GM12878 (cell line): ENCODE data around the gene WDR18. TPM values are rescaled to one million over a fixed set of nuclear protein-coding genes. Genes with fewer than 3 reads are reported as not detected.
A peak's percentile ranks its signal among the peaks of the same experiment; 100 is the strongest.

Experiments
- ATAC-seq: fragments of 200-7000 bp; cut with Tn5 transposase; 3 replicates; pipeline ENCODE4 v1.9.1; 2020; ENCODE audit warnings: mild to moderate bottlenecking, moderate library complexity
- BruUV-seq: library from RNA; stranded (reverse); fragments of 400-500 nt; replicated peaks from 2 replicates; lab custom pipeline; 2021; lab: Mats Ljungman, UMichigan
- CTCF ChIA-PET: fragments of 300-600 bp; sonication (Branson Sonifier 250); formaldehyde crosslinking; extraction: SDS; loops from one replicate; lab custom pipeline; 2021; ENCODE audit warnings: inconsistent platforms; lab: Yijun Ruan, JAX
- POLR2A ChIA-PET: fragments of 350-600 bp; formaldehyde crosslinking; extraction: SDS; loops from one replicate; lab custom pipeline; 2021; ENCODE audit warnings: inconsistent platforms; lab: Charles Lee
- RAD21 ChIA-PET: fragments of 300-600 bp; sonication (Branson Sonifier 250); formaldehyde crosslinking; loops from one replicate; lab custom pipeline; 2023; ENCODE audit warnings: antibody characterized with exemption; ENCODE audit not compliant: unreplicated experiment; lab: Charles Lee
- SMC1A ChIA-PET: fragments of 300-600 bp; sonication (Branson Sonifier 250); formaldehyde crosslinking; loops from one replicate; lab custom pipeline; 2023; ENCODE audit not compliant: unreplicated experiment, uncharacterized antibody; lab: Charles Lee
- DNase-seq: peaks from one replicate; pipeline ENCODE4 v3.0.0-alpha.2; 2011; ENCODE audit warnings: low read depth, low spot score
- FAIRE-seq: peaks from 3 replicates; lab custom pipeline; 2011; peaks lifted over from hg19 to GRCh38; lab: Jason Lieb, UNC
- H2AFZ ChIP-seq: 2 replicates; pipeline ENCODE4 v1.6.0; 2011; ENCODE audit warnings: low read depth, low read length, control low read depth; ENCODE audit not compliant: control insufficient read depth
- H3K27ac ChIP-seq: 2 replicates; pipeline ENCODE4 v1.5.1; 2011; ENCODE audit warnings: control low read depth; ENCODE audit not compliant: control insufficient read depth, insufficient read depth
- H3K27me3 ChIP-seq, 2 experiments: replicated peaks in 1 of 2; 2 replicates each; pipeline versions ENCODE4 v1.6.0 to v1.6.1; 2011; ENCODE audit warnings: low read length in 1 of 2; ENCODE audit not compliant: control insufficient read depth in 2 of 2, insufficient read depth in 2 of 2
- H3K36me3 ChIP-seq, 2 experiments: 2 replicates each; pipeline ENCODE4 v1.5.1; 2011; ENCODE audit warnings: low read length in 1 of 2; ENCODE audit not compliant: control insufficient read depth in 2 of 2, insufficient read depth in 2 of 2
- H3K4me1 ChIP-seq: 2 replicates; pipeline ENCODE4 v1.6.1; 2011; ENCODE audit warnings: mild to moderate bottlenecking, low read length, moderate library complexity, mixed read lengths; ENCODE audit not compliant: control insufficient read depth, insufficient read depth
- H3K4me2 ChIP-seq: 2 replicates; pipeline ENCODE4 v1.6.0; 2011; ENCODE audit warnings: control low read depth; ENCODE audit not compliant: control insufficient read depth, insufficient read depth
- H3K4me3 ChIP-seq: fragments of 200-600 bp; sonication (generic); 2 replicates; pipeline ENCODE4 v1.5.1; 2016
- H3K79me2 ChIP-seq: 2 replicates; pipeline ENCODE4 v1.6.0; 2011; ENCODE audit warnings: low read length; ENCODE audit not compliant: control insufficient read depth, insufficient read depth
- H3K9ac ChIP-seq: 2 replicates; pipeline ENCODE4 v1.8.0; 2011; ENCODE audit warnings: low read length, control low read depth, mixed read lengths; ENCODE audit not compliant: control insufficient read depth, insufficient read depth
- H3K9me3 ChIP-seq: replicated peaks from 3 replicates; pipeline ENCODE4 v1.5.1; 2011; ENCODE audit warnings: mild to moderate bottlenecking, low read length; ENCODE audit not compliant: control insufficient read depth, insufficient read depth
- H4K20me1 ChIP-seq: 2 replicates; pipeline ENCODE4 v1.6.0; 2011; ENCODE audit not compliant: control insufficient read depth, insufficient read depth
- ATF3 ChIP-seq: IDR thresholded peaks from 2 replicates; pipeline ENCODE4 v1.6.1; 2011; ENCODE audit warnings: low read depth, mild to moderate bottlenecking, low read length, moderate library complexity, borderline replicate concordance; ENCODE audit errors: extremely low read depth
- EGR1 ChIP-seq, 2 experiments: IDR thresholded peaks; 1 replicate in 1 of 2; 2 replicates in 1 of 2; pipeline ENCODE4 v1.6.1; 2011 to 2012; ENCODE audit warnings: low read depth in 2 of 2, low read length in 2 of 2, borderline replicate concordance in 1 of 2, mild to moderate bottlenecking in 1 of 2, moderate library complexity in 1 of 2
- IKZF1 ChIP-seq: fragments of 450-650 bp; conservative IDR thresholded peaks from 2 replicates; pipeline ENCODE4 v1.6.1; 2017; ENCODE audit warnings: antibody characterized with exemption, mild to moderate bottlenecking
- MTA2 ChIP-seq: fragments of 450-650 bp; IDR thresholded peaks from 2 replicates; pipeline ENCODE4 v1.6.1; 2016; ENCODE audit warnings: low read depth, mild to moderate bottlenecking, moderate library complexity
- PAX8 ChIP-seq: fragments of 450-650 bp; IDR thresholded peaks from 2 replicates; pipeline ENCODE4 v1.6.1; 2017; ENCODE audit warnings: mild to moderate bottlenecking, moderate library complexity
- POLR2A ChIP-seq: IDR thresholded peaks from 2 replicates; pipeline ENCODE4 v1.6.1; 2011; ENCODE audit warnings: low read depth, mild to moderate bottlenecking, low read length
- RBBP5 ChIP-seq: fragments of 200-600 bp; sonication (generic); conservative IDR thresholded peaks from 2 replicates; pipeline ENCODE4 v1.6.1; 2016
- RFX5 ChIP-seq: IDR thresholded peaks from 2 replicates; pipeline ENCODE4 v1.6.1; 2011; ENCODE audit warnings: low read depth, low read length, improper control_type of control experiment
- SRF ChIP-seq, 2 experiments: IDR thresholded peaks; 2 replicates each; pipeline ENCODE4 v1.6.1; 2011; ENCODE audit warnings: low read depth in 2 of 2, low read length in 2 of 2, mild to moderate bottlenecking in 1 of 2, moderate library complexity in 1 of 2
- WRNIP1 ChIP-seq: IDR thresholded peaks from 2 replicates; pipeline ENCODE4 v1.6.1; 2011; ENCODE audit warnings: low read depth, low read length, improper control_type of control experiment, borderline replicate concordance
- YY1 ChIP-seq: IDR thresholded peaks from 2 replicates; pipeline ENCODE4 v1.6.1; 2011; ENCODE audit warnings: low read depth, mild to moderate bottlenecking, low read length
- ZNF687 ChIP-seq: fragments of 450-650 bp; IDR thresholded peaks from 2 replicates; pipeline ENCODE4 v1.6.1; 2017; ENCODE audit warnings: mild to moderate bottlenecking, moderate library complexity
- WGBS: methylation state at CpG from one replicate; pipeline ENCODE4 v1.1.6; 2016; ENCODE audit warnings: low lambda C conversion rate; ENCODE audit not compliant: insufficient replicate concordance, insufficient coverage; ENCODE audit errors: missing lambda C conversion rate; 5-methylcytosine and 5-hydroxymethylcytosine counted together
- in situ Hi-C: fragments of 300-500 bp; cut with MboI; formaldehyde crosslinking; loops from 9 replicates; pipeline ENCODE4 v1.14.3; 2018; ENCODE audit warnings: mixed read lengths
- intact Hi-C: fragments of 100-400 bp; cut with micrococcal nuclease; formaldehyde crosslinking; loops from one replicate; pipeline ENCODE4 v1.14.2; 2022; ENCODE audit not compliant: unreplicated experiment
- polyA plus RNA-seq, 11 experiments: library from polyadenylated mRNA; depleted of rRNA in 4 of 11; unstranded in 6 of 11; stranded (reverse) in 5 of 11; fragments of >200 nt; fragmentation: Nextera tagmentation in 4 of 11; fragmentation: Illumina TruSeq in 1 of 11; extraction: Ambion mirVana in 4 of 11; extraction: Trizol in 1 of 11; gene quantifications; 1 replicate in 1 of 11; 2 replicates in 10 of 11; pipeline versions ENCODE4 v1.2.1 to v1.2.3, GENCODE V29; 2011 to 2016; ENCODE audit warnings: inconsistent platforms in 2 of 11, missing spikeins in 2 of 11, low read depth in 1 of 11
- total RNA-seq, 4 experiments: library from RNA; depleted of rRNA in 3 of 4; stranded (reverse); fragments of >200 nt in 3 of 4; fragmentation: Illumina TruSeq in 1 of 4; extraction: Trizol in 1 of 4; gene quantifications; 2 replicates each; pipeline versions ENCODE4 v1.2.1 to v1.2.3, GENCODE V29; 2013 to 2021

Gene WDR18
- total and polyA plus RNA-seq, 10 of the 15 experiments (the other 5 are each of a cell fraction or from before 2014, with no cell fraction given), result 3.0 to 206 (median 62.3) TPM

DNA sequence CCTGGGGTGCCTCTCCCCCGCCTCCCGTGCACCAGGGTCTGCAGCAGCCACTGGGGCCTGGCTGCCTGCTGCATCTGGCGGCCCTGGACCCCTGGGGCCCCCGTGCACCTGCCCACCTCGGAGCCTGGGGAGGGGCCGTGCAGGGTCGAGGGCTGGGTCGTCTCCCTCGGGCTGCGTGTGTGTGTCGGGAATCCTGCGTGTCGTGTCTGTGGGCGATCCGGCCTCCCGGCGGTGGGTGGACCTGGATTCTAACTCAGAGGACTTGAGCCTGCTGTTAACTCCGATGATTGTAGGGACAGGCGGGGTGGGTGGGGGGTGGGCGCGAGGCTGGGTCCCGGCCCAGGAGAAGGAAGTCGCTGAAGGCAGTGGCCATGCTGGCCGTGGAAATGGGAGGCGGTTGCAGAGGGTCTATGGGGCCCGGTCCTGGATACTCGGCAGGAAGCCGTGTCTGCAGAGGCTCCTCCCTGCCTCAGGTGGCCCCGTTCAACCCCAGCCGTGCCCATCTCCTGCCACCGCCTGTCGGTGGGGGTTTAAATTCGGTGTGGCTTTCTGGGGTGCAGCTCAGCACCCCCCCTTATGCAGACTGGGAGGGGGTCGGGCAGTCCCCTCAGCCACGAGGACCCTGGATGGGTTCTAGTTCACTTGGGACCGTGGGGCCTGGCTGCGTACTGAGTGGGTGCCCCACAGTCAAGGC lies 9.4 kb upstream of the WDR18 start:
- no peak overlapping the region for H3K27ac ChIP-seq
- no peak overlapping the region for H2AFZ ChIP-seq
- CTCF ChIA-PET, result no interaction called here
- TF ChIP-seq IKZF1 (no peak), POLR2A (peak; percentile 53)
- TF ChIP-seq, all 136 proteins: peak for 1
- 77% methylated on average over 22 of the region's 37 CpGs for WGBS
- FAIRE-seq (no peak), DNase-seq (no peak), ATAC-seq (no peak)
- Histone ChIP-seq H3K4me3 (no peak overlapping the region), H3K79me2 (no peaks in the 10 kb centered on the region), H3K9ac (no peak overlapping the region), H3K4me2 (no peak overlapping the region), H3K27me3 (no peaks in the 10 kb centered on the region), H3K36me3 (peaks cover 8 to 19% of the 10 kb centered on the region in 2 experiments), H3K4me1 (peaks cover 5% of the 10 kb centered on the region; the same call in 1 of the 2 replicates), H3K9me3 (no peaks in the 10 kb centered on the region; the same call in 2 of the 3 replicates), H4K20me1 (no peaks in the 10 kb centered on the region)
- POLR2A ChIA-PET, result no interaction called here
- SMC1A ChIA-PET, result no interaction called here
- intact Hi-C loops (no loop called here), in situ Hi-C loops (no loop called here)
- RAD21 ChIA-PET, result interaction anchor here (0.6 to 1.1 kb wide), 2 partner anchors 9 to 117 kb away, joined by 3 to 5 read pairs; partner anchors contain the start of gene WDR18
- BruUV-seq, result TSS peak; percentile 36

GRCh38 chr19:976476-976875 lies 7.7 kb upstream of the WDR18 start:
- ChIA-PET CTCF (interaction anchor here (1.3 kb wide), 1 partner anchor 53 kb away, joined by 3 read pairs; no protein-coding TSS in a partner anchor), POLR2A (interaction anchor here (0.7 kb wide), 1 partner anchor 113 kb away, joined by 5 read pairs; no protein-coding TSS in a partner anchor)
- BruUV-seq, result no TSS peak

More at GRCh38 chr19:976476-976875, 7.7 kb upstream of the WDR18 start:
- Histone ChIP-seq H3K4me2 (no peak overlapping the region), H3K27ac (no peak overlapping the region), H3K4me3 (no peak overlapping the region), H4K20me1 (no peaks in the 10 kb centered on the region), H3K79me2 (no peaks in the 10 kb centered on the region), H3K36me3 (peaks cover 1 to 3% of the 10 kb centered on the region in 2 experiments; a peak in 3 of 4 replicates), H3K9ac (no peak overlapping the region), H3K27me3 (no peaks in the 10 kb centered on the region), H2AFZ (no peak overlapping the region), H3K9me3 (no peaks in the 10 kb centered on the region), H3K4me1 (peaks cover 11% of the 10 kb centered on the region)
- no peak for FAIRE-seq
- SMC1A ChIA-PET, result interaction anchor here (1.4 kb wide), 1 partner anchor 28 kb away, joined by 4 read pairs; no protein-coding TSS in a partner anchor
- TF ChIP-seq WRNIP1 (no peak), YY1 (no peak), RBBP5 (no peak), ZNF687 (no peak), ATF3 (no peak), SRF (IDR thresholded peaks at IDR 0.05; ENCODE audit: low read depth in 2 of 2, low read length in 2 of 2) (no peak), POLR2A (no peak), EGR1 (IDR thresholded peaks at IDR 0.05; ENCODE audit: borderline replicate concordance in 1 of 2, low read depth in 2 of 2, low read length in 2 of 2) (no peak), PAX8 (no peak), RFX5 (no peak), MTA2 (no peak)
- intact Hi-C loops, result no loop called here
- RAD21 ChIA-PET, result no interaction called here
- ATAC-seq, result no peak
- 63% methylated on average over 10 of the region's 10 CpGs for WGBS
- no peak for DNase-seq
- in situ Hi-C loops, result no loop called here
